GM21723 (cell line): ENCODE results near the gene TMEM35A.
"Not testable (repeated sequence)": the region's sequence is repeated elsewhere in the genome, so short reads cannot be mapped to it uniquely, and the experiment has no call there.

Source experiments
- ATAC-seq: cut with Tn5 transposase; IDR thresholded peaks from one replicate; pipeline ENCODE4 v1.9.1; 2021; ENCODE audit warnings: mild to moderate bottlenecking, moderate library complexity; ENCODE audit not compliant: unreplicated experiment

Gene TMEM35A, protein sequence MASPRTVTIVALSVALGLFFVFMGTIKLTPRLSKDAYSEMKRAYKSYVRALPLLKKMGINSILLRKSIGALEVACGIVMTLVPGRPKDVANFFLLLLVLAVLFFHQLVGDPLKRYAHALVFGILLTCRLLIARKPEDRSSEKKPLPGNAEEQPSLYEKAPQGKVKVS

DNA sequence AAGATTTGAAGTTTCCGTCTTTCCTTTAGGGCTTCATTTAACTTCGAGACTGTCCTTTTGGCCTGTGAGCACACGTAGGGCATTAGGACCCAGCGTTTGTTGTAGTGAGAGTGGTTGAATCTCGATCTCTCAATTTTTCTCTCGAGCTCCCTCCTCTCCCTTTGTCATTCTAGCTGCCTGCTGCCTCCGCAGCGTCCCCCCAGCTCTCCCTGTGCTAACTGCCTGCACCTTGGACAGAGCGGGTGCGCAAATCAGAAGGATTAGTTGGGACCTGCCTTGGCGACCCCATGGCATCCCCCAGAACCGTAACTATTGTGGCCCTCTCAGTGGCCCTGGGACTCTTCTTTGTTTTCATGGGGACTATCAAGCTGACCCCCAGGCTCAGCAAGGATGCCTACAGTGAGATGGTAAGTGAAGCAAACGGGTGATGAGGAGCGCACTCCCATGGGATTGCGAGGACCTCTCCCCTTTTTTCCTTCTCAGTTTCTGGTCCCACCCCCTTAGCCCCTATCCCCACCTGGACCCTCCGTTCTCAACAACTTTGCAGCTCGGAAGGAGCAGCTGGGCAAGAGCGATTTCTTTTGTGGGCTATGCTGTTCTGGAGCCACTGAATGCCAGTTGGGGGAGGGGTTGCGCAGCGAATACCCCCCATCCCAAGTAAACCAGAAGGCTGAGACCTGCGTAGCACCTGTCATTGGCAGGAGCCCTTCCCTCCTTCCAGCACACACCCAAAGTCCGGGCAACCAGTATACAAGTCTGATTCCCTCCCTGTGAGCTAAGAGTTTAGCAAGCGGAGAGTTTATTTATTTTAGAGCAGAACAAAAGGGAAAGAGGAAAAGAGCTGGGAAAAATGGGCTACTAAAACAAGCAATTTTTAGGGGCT is at the start of gene TMEM35A:
Gene TMEM35A, plus strand, starts transcription at position 164 of the 883 bp plus-strand sequence. Its CDS starts 124 bp downstream, at position 288.
- no peak for ATAC-seq

DNA sequence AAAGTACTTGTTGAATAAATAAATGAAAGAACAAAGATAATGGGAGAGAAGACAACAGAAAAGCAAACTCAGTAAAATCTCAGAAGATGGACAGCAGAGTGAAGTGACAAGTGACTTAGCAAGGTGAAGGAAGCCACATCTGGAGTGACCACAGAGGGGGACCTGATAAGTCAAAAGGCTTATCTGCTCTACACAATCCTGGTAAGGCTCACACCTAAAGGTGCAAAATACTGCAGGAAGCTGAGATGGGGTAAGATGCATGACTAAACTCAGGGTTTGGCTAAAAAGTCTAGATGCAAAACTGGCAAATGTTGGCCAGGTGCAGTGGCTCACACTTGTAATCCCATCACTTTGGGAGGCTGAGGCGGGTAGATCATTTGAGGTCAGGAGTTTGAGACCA is 49.0 kb upstream of the TMEM35A start:
- ATAC-seq = no peak

DNA sequence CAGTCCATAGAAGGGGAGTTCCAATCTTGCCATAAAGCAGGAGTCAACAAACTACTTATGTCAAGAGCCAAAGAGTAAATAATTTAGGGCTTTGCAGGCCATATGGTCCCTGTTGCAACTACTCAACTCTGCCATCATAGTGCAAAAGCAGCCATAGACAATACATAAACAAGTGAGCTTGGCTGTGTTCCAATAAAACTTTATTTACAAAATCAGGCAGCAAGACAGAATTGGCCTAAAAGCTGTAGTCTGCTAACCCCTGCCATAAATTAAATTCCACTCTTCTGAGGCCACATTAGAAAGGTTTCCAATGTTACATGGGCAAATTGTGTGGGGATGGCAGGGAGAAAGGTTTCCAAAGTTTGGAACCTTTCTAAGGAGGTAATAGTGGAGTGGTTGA is 41.4 kb upstream of the TMEM35A start:
- no peak for ATAC-seq

DNA sequence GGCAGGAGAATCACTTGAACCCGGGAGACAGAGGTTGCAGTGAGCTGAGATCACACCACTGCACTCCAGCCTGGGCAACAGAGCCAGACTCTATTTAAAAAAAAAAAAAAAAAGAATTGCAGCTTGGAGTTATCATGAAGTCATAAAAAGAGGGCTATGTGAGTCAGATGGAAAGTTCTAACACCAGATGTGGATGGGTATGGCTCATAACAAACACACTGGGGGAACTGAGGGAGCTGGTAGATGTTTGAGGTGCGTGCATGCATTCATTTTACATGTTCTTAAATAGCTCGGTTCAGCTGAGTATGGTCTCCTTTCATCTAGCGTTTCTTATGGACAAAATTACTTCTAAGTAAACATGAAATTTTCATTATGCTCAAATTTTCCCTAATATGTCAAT is 38.5 kb upstream of the TMEM35A start:
- ATAC-seq = no peak

DNA sequence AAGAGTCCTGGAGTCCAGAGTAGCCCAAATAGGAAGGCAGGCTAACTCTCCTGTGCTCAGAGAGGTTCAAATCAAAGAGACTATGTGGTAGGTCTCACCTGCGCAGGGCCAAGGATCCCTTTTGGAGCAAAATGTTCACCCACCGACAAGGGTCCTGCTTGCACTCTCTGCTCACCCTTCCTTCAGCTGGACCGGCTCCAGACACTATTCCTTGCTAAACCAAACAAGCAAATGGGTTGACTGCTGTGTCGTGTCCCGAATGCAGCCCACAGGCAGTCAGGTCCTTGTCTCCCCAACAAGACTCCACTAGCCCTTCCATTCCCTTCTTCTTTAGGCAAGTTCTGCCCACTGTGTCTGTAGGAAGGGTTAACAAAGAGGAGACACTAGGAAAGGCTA is 27.5 kb upstream of the TMEM35A start:
- ATAC-seq = peak; percentile 9

DNA sequence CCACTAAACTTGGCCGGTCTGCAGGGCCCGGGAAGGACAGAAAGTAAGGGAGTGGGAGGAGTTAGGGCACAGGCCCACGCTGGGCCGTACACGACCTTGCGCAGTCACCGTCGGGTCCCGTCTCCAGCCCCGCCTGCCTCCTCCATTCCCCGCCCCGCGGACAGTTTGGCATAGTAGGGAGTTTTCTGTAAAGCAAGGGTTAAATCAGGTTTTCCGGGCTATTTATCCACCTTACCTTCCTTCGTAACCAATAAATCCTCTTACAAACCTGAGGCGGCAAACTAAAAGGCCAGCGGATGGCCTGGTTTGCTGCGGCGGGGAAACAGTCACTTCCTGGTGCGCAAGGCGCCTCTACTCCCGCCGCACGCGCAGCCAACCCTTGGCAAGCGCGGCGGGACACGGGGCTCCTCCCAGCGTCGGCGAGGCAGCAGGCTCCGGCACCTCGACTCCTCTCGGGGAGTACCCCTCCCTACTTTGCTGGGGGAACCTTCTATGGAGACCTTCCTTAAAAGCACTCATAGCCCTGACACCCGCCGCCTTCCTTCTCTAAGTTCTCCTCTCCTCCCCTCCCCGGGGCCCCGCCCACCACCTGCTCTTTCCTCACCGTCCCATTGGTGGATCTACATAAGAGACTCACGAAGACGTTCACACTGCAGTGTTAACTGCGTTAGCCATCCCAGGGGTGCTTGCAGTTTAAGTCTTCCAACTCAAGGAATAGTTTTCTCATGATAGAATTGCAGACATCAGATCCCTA is 27.0 kb upstream of the TMEM35A start, which contains the start of gene TRMT2B:
Gene TRMT2B, minus strand, starts transcription at position 563 of the 754 bp plus-strand sequence. CDS start 9,822 bp downstream, outside the sequence.
- peak; percentile 94 for ATAC-seq

DNA sequence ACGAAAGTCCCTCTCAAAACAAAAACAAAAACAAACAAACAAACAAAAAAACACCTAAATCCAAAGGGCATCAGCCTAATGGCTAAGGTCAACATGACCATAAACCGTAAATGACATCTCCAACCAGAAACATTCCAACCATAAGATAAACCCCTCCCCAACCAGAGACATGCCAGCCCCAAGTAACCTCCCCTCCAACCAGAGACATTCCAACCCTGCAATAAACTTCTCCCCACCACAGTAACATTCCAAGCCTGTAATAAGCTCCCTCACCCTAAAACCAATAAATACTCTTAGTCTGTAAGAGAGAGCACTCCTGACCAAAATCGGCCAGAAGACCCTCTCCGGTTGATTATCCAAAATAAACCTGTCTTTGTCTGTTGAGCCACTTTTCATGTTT is 22.1 kb upstream of the TMEM35A start:
- ATAC-seq = not testable (repeated sequence)

DNA sequence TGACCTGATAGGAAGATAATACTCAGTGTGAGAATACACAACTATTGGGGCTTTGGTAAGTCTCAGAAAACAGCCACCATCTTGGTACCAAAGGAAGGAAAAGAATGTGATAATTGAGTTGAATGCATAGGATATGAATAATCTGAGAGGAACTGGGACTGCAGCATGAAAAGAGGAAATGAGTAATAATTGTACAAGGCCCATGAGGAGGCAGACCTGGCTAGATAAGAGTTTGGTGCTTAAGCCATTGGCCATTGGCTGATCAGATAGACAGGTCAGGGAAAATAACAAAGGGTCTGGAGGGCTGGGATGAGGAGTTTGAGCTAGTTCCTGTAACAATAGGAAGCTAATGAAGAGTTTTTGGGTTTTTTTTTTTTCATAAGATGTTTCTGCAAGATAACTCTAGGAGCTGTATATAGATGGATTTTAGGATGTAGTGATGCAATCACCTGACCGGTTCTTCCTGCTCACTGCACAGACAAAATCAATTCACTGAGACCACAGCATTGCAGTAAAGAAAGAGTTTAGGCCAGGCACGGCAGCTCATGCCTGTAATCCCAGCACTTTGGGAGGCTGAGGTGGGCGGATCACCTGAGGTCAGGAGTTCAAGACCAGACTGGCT is 21.5 kb upstream of the TMEM35A start:
- peak; percentile 92 for ATAC-seq

DNA sequence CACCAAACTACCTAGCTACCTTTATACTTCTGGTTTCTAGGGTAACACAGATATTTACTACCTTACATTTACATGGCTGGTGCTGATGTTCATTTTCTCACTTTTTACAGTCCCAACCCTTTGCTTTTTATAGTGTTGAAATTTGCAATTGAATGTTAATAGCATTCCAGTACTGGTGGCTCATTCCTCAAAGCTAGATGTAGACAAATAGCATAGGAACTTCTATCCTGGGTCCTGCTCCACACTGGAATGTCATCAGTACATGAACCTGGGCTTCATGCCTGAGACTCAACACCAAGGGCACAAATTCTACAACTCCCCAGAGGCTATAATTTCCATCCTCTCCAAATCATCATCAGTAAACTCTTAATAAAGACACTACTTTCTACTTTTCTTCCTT is 16.5 kb upstream of the TMEM35A start:
- ATAC-seq = no peak

DNA sequence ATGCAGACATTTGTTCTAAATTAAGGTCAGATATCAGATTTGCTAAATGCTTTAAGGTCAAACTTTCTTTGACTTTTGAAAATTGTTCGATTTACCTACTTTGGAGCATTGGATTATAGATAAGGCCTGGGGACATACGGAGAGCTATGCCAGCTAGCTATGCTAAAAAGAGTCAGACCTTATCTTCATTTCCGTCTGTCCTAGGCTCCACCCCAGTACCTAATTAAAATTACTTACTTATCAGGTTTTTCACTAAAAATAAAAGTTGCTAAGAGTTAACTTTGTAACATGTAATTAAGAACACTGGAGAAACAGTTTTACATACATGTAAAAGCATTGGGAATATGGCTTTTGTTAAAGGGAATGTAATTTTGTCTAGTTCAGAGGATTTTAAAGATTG is 7.1 kb upstream of the TMEM35A start:
- no peak for ATAC-seq

DNA sequence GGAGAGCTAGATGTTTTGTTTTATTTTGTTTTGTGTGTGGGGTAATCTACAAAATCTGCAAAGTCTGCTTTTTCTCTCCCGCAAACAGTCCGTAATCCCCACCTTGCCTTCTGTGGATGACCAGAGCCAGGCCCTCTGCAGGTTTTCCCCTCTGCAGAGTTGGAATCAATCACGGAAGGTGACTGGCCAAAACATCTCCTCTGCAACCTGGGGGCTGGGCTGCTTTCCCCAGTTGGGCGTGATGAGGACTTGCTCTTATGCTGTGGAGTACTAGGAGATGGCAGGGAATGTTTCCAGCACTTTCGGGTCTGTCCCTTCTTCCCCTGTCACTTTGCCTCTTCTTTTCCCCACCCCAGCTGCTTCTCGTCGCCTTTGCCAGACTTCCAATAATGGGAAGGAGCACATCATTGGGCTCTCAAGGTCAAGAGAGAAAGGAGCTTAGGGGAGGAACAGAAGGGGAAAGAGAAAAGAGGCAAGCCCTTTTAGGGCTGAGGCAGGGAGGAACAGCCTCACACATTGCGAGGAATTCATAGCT is 1.1 kb downstream of the TMEM35A start:
- no peak for ATAC-seq

DNA sequence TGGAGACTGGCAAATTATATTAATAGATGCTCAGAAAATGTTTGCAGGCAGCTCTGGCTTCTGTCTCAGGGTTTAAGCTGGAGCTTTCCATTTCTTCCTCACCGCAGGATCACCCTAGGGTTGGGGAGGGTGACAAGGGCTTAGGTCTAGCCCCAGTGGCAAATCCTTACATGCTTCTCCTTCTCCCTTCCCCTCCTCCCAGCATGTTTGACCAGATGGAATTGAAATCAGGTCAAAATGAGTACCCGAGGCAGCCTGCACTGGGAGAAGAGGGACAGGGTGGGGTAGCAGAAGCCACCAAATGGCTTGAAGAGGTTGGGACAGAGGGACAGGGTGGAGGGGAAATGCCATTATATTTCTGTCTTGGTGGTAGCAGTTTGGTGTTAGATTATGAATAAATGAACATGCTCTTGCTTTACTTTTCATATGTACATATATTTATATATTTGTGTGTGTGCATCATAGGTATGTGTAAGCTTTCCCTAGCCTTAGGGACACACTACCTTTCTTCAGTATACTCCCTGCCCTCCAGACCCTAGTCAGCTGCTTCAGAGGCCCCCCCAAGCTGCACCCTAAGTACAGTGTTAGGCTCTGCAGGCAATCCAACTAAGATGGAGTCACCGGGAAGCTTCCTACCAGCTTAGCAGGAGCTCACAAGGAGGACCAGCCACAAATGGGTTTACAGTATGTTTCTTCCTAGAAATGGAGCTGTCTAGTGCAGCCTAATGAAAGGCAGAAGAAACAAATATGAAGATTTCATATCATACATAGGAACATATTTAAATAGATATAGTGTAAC is 1.8 kb downstream of the TMEM35A start:
- ATAC-seq = no peak

DNA sequence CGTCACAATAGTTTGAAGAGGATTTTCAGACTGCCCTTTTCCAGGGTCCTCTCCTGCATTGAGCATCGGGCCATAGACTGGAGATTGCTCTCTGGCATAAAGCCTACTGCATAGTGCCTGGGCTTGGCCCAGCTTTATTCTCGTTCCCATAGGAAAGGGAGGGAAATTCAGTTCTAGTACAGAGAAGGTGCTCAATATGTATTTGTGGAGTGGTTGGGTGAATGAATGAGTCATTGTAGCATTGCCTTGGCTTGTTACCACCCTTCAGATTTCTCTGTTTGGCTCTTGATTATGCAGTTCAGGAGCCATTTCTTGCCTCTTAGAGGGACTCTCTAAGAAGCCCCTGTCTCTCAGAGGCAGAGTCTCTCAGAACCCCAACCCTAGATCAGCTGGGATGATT is 2.6 kb downstream of the TMEM35A start:
- ATAC-seq = no peak

DNA sequence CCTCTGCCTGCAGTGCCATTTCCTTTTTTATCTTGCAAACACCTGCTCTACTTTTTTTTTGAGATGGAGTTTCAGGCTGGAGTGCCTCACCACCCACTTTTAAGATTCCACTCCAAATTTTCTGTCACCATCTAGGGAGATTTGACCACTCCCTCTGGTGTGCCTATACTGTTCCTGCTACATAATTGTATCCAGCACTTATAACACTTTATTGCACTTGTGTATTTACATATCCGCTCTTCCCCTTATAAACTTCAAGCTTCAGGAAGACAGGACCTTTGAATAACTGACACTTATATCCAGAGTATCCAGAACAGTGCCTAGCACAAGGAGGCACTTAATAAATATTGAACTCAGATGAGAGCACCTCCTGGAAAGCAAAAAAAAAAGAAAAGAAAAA is 13.1 kb downstream of the TMEM35A start:
- ATAC-seq = no peak

DNA sequence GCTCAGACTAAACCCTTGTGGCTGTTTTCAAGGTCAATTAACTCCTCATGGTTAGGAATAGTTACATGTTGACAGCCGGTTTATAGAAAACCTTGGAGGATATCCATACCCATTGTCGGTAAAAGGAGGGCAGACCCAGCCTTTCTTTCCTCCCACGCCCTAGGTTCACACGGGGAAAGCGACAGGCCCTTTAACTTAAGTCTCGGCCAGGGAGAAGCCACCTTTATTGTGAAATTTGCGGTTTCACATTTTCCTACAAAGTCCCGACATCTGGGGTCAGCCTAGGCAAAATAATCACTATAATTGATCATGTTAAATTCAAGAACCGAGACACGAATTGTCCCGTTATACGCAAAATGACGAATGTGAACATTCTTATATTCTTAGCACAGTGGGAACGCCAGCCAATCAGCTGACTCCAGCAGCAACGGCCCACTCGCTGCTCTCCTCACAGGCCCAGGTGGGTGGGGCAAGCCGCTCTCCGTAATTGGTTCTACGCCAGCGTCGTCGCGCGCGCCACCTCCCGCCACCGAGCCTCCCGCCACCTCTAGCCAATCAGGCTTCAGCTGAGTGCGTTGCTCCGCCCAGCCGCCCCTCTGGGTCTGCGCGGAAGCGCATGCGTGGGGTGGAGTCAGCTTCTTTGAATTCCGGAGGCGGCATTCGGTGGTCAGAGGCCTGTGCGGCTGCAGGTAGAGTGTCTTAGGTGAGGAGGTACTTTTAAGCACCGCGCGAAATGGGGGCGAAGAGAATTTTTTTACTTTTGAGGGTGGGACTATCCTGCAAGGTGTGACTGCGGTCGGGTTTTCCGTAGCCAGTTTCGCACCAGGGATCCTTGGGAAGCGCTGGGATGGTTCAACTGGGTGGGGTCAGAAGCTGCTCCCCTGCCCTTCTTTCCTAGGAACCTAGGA is 19.1 kb downstream of the TMEM35A start, which contains the start of gene CENPI:
Gene CENPI, plus strand, starts transcription at position 659 of the 908 bp plus-strand sequence. CDS start 2,867 bp downstream, outside the sequence.
- ATAC-seq = peak; percentile 99

DNA sequence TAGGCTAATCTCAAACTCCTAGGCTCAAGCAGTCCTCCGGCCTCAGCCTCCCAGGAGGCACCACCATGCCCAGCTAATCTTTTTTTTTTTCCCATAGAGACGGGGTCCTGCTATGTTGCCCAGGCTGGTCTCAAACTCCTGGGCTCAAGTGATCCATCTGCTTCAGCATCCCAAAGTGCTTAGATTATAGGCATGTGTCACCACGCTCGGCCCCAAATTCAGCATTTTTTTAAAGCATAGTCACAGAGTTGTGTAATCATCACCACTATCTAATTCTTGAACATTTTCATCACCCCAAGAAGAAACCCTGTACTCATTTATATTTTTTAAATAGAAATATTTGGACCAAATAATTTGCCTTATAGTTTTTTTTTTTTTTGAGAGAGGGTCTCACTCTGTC is 29.6 kb downstream of the TMEM35A start:
- ATAC-seq = no peak

DNA sequence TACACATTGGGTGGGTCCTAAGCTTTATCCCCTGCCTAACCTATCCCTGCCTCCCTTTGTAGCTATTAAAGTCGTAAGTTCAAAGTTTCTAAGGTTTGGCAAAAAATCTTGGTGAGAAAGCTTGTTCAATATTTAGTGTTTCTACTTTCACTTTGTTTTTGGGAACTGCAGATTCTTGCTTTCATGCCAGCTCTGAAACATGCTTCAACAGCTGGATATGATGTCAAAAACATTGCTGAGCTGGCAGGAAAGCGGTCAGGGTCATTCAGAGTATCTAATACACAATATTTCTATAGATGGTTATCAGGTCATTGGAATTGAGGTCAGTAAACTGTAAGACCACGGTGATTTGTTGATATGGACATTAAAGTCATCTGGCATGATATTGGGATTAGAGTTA is 39.0 kb downstream of the TMEM35A start:
- no peak for ATAC-seq

DNA sequence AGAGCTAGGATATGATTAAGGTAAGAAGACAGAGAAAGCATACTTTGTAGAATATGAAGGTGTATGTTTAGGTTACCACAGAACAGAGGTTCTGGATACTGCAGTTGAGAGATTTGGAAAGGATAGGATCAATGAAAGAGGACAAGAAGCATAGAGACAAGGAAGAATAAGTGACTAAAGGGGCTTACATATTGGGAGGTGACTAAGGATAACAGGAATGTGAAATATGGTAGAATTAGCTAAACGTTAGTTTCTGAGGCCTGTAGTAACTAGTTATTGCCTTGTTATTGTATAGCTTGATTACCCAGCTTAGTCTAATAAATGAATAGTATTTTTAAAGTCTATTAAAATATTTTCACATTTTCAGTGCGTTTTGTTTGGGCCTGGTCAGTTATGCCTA is 57.6 kb downstream of the TMEM35A start:
- no peak for ATAC-seq
